ENCODE results near the gene CRLF3. TPM values are rescaled to one million over a fixed set of nuclear protein-coding genes. Genes with fewer than 3 reads are reported as not detected.

CRLF3 gene
- total RNA-seq, 1 donor, result 12.5 TPM

- no peak overlapping the region for H3K4me3 ChIP-seq (ENCODE audit: low read depth, low read length)
- no peak for TF ChIP-seq CTCF (IDR thresholded peaks at IDR 0.05; ENCODE audit: insufficient read depth, low read length)
Observed at GRCh38 chr17:30840771-30841170, 16.3 kb upstream of the CRLF3 start.

GRCh38 chr17:30838202-30838807 is 13.8 kb upstream of the CRLF3 start:
- no peak overlapping the region for H3K4me3 ChIP-seq (ENCODE audit: low read depth, low read length)
- TF ChIP-seq CTCF (IDR thresholded peaks at IDR 0.05; ENCODE audit: insufficient read depth, low read length), result no peak
- no peak for DNase-seq (ENCODE audit: low read depth)

More at GRCh38 chr17:30840771-30841170, 16.3 kb upstream of the CRLF3 start:
- DNase-seq (ENCODE audit: low read depth), result no peak

- TF ChIP-seq CTCF (IDR thresholded peaks at IDR 0.05; ENCODE audit: insufficient read depth, low read length), result no peak
- DNase-seq (ENCODE audit: low read depth), result no peak
Observed at GRCh38 chr17:30832438-30833124, 8.1 kb upstream of the CRLF3 start.

GRCh38 chr17:30831663-30832437 is 7.4 kb upstream of the CRLF3 start, which contains the start of gene ATAD5:
Gene ATAD5, plus strand, starts transcription at chr17:30831966. Its CDS starts 382 bp downstream, at chr17:30832348.
- peak within 1 kb of the TSS; percentile 97 for H3K4me3 ChIP-seq (ENCODE audit: low read depth, low read length)
- TF ChIP-seq CTCF (IDR thresholded peaks at IDR 0.05; ENCODE audit: insufficient read depth, low read length), result no peak
- peak; percentile 92 for DNase-seq (ENCODE audit: low read depth)

More at GRCh38 chr17:30832438-30833124, 8.1 kb upstream of the CRLF3 start:
- peak overlapping the region; percentile 97 for H3K4me3 ChIP-seq (ENCODE audit: low read depth, low read length)

- no peak for TF ChIP-seq CTCF (IDR thresholded peaks at IDR 0.05; ENCODE audit: insufficient read depth, low read length)
Observed at GRCh38 chr17:30831257-30831656, 6.8 kb upstream of the CRLF3 start.

GRCh38 chr17:30829022-30829421 is 4.5 kb upstream of the CRLF3 start:
- no peak for TF ChIP-seq CTCF (IDR thresholded peaks at IDR 0.05; ENCODE audit: insufficient read depth, low read length)
- no peak for DNase-seq (ENCODE audit: low read depth)
- H3K4me3 ChIP-seq (ENCODE audit: low read depth, low read length), result no peak overlapping the region

More at GRCh38 chr17:30831257-30831656, 6.8 kb upstream of the CRLF3 start:
- H3K4me3 ChIP-seq (ENCODE audit: low read depth, low read length), result peak overlapping the region; percentile 97
- DNase-seq (ENCODE audit: low read depth), result peak; percentile 23
